ENCODE results near the gene PRSS53. TPM values are rescaled to one million over a fixed set of nuclear protein-coding genes. Genes with fewer than 3 reads are reported as not detected.

Gene PRSS53
- total RNA-seq, 1 donor from 2014 or later = 4.8 TPM

DNA sequence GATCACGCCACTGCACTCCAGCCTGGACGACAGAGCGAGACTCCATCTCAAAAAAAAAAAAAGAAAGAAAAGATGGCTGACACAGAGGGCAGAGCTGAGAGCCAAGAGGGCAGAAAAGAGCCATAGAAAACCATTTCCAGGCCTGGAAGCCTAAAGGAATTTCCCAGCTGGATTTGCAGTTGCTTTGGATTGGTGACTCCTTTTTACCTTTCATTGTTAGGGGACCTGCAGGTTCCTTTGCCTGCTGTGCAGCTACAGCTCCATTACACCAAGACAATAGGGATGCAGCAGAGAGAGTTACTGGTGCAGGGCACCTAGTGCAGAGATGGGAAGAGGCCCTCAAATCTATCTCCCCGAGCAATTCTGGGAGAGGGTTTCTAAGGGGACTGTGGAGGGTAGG, 33.1 kb downstream of the PRSS53 start:
- DNase-seq (ENCODE audit: extremely low read depth, low read depth, low spot score) = no peak

DNA sequence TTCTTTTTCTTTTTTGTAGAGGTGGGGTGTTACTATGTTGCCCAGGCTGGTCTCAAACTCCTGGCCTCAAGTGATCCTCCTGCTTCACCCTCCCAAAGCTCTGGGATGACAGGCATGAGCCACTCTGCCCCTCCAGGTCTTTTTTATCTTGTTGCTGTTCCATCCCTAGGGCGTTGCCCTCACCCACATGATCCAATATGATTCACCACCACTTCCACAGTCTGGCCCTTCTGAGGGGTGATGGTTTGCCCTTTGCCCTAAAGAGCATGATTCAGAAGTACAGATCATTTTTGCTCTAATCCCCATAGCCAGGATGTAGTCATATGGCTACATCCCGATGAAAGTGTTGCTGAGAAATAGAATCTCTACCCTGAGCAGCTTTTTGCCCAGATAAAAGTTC, 36.6 kb downstream of the PRSS53 start:
- no peak for DNase-seq (ENCODE audit: extremely low read depth, low read depth, low spot score)

DNA sequence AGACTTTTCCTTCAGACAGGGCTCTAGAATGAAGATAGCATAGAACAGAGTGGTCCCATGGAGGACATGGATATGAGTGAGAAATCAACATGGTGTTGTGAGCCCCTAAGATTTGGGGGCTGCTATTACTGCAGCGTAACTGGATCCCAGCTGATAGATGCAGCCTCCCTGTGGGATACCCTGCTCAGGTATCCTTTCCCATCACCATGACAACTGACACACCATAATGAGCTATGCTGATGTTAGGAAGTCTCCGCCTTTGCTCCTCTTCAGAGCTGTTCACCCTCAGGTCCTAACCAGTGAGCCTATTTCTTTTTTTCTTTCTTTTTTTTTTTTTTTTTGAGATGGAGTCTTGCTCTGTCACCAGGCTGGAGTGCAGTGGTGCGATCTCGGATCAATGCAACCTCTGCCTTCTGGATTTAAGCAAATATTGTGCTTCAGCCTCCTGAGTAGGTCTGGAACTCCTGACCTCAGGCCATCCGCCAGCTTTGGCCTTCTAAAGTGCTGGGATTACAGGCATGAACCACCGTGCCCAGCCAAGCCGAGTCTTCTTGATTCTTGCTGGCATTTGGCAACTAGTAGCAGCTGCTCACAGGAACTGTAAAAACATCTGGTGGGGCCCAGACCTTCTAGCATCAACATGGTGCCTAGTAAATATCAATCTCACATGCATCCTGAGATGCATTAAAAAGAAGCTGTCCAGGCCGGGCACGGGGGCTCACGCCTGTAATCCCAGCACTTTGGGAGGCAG, 38.3 kb downstream of the PRSS53 start:
- DNase-seq (ENCODE audit: extremely low read depth, low read depth, low spot score) = no peak

DNA sequence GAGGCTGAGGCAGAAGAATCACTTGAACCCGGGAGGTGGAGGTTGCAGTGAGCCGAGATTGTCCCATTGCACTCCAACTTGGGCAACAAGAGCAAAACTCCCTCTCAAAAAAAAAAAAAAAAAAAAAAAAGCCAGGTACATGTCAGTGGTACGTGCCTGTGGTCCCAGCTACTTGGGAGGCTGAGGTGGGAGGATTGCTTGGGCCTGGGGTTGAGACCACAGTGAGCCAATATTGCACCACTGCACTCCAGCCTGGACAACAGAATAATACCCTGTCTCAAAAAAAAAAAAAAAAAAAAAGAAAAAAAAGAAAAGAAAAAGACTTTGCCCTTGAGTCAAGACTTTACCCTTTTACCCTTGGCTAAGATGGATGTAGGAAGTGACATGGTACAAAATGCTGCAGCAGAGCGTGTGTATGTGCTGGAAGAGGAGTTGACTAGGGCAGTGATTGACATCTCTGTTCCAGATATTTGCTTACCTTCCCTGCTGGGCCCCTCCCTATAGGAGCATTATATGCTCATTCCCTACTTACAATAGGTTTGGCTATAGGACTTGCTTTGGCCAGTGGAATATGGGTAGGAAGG, 44.8 kb downstream of the PRSS53 start:
- no peak for DNase-seq (ENCODE audit: extremely low read depth, low read depth, low spot score)

DNA sequence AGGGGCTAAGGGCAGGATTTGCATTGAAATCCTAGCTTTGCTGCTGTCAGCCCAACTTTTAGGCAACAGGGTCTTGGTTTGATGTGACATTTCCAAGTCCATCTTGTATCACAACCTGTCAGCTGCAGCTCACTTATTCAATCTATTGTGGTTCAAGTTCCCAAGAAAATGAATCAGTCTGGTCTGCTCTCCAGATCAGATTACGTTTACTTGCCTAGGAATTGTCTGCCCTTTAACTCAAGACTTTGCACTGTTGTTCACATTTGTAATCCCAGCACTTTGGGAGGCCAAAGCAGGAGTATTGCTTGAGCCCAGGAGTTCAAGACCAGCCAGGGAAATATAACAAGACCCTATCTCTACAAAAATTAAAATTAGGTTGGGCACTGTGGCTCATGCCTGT, 45.4 kb downstream of the PRSS53 start:
- no peak for DNase-seq (ENCODE audit: extremely low read depth, low read depth, low spot score)

DNA sequence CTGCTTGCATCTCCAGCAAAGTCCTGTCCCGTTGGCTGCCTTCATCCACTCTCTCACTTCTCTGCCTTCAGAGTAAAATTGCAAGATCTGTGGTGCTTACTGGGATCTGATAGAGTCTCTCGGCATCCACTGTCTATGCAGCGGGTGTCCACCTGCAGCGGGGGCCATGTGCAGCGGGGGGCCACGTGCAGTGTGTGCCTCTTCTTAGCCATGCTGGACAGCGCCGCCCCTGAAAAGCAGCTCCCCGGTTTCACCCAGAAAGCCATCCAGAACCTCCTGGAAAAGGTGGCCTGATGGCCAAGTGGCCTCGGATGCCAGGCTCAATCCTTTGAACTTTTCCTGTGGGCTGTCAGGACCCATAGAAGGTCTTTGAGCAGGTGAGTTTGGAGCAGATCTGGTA, 45.9 kb downstream of the PRSS53 start:
- DNase-seq (ENCODE audit: extremely low read depth, low read depth, low spot score) = no peak

DNA sequence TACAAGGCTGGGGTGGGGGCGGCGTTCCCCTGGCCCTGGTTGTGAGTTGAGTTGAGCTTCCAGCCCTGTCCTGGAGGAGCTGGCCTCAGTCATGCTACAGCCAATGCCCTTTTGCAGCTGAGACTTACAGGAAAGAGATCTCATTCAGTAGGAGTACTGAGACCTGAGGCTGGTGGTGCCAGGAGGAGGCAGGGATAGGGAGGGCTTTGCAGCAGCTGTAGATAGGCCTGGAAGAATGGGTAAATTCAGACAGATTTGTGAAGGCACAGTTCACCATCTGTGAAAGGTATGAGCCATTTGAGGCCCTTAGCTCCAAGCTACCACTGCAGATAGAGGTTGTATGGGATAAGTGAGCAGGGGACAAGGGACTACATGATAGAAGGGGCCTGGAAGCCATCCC, 49.8 kb downstream of the PRSS53 start:
- no peak for DNase-seq (ENCODE audit: extremely low read depth, low read depth, low spot score)

DNA sequence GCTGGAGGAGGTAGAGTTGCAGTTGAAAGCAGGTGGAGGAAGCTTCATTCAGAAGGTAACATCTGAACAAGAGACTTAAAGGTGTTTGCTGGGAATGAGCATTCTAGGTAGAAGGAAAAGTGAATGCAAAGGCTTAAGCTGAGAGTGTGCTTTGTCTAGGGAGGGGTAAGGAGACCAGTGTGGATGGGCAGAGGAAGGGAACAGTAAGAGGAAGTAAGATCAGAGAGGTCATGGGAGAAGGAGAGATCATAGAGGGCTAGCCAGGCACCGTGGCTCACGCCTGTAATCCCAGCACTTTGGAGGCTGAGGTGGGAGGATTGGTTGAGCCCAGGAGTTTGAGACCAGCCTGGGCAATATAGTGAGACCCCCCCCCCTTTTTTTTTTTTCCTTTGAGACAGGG, 52.1 kb downstream of the PRSS53 start:
- DNase-seq (ENCODE audit: extremely low read depth, low read depth, low spot score) = no peak

DNA sequence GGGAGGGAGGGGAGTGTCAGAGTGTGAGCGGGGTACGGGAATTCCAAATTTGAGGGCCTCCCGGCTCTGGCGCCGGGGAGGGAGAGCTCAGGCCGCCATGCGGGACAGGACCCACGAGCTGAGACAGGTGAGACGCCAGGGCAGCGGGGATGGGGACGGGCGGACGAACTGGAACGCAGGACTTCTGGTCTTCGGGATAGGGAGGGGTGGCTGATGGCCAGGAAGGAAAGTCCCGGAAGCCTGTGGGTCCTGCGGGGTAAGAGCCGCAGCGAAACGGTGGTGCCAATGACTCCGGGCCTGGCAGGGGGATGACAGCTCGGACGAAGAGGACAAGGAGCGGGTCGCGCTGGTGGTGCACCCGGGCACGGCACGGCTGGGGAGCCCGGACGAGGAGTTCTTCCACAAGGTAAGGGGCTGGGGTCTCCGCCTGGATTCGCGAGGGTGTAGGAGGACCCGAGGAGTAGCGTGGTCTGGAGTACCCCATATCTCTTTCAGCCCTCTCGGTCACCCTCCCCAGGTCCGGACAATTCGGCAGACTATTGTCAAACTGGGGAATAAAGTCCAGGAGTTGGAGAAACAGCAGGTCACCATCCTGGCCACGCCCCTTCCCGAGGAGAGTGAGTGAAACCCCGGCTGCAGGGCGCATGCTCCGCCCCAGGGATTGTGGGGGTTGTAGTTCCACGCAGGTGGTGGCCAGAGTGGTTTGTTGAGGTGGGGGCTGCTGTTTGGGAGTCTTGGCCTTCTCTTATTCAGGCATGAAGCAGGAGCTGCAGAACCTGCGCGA, 54.8 kb downstream of the PRSS53 start:
- no peak for DNase-seq (ENCODE audit: extremely low read depth, low read depth, low spot score)

Other genes starting within 250 kb of the PRSS53 start
- 44.5 and 54.5 TPM in 2 replicates for gene BCL7C, start 194.9 kb downstream of the PRSS53 start, total RNA-seq
- 0.19 and 0.53 TPM in 2 replicates for gene CTF1, start 192.3 kb downstream of the PRSS53 start, total RNA-seq
- gene FBXL19, start 165.4 kb downstream of the PRSS53 start, total RNA-seq = 29.5 and 29.9 TPM in 2 replicates
- 40.0 and 47.3 TPM in 2 replicates for gene ORAI3, start 139.9 kb downstream of the PRSS53 start, total RNA-seq
- gene SETD1A, start 131.2 kb downstream of the PRSS53 start, total RNA-seq = 12.5 and 24.6 TPM in 2 replicates
- gene HSD3B7, start 103.7 kb downstream of the PRSS53 start, total RNA-seq = 7.8 and 12.7 TPM in 2 replicates
- gene STX1B, start 78.3 kb downstream of the PRSS53 start, total RNA-seq = 0.41 and 2.6 TPM in 2 replicates
- 36.4 and 44.7 TPM in 2 replicates for gene STX4, start 55.4 kb downstream of the PRSS53 start, total RNA-seq
- 13.8 and 16.3 TPM in 2 replicates for gene ZNF668, start 14.7 kb downstream of the PRSS53 start, total RNA-seq
- gene ZNF646, start 14.5 kb downstream of the PRSS53 start, total RNA-seq = 17.6 and 22.1 TPM in 2 replicates
- 162 and 167 TPM in 2 replicates for gene VKORC1, start 5.9 kb upstream of the PRSS53 start, total RNA-seq
- 67.5 and 73.5 TPM in 2 replicates for gene BCKDK, start 19.4 kb upstream of the PRSS53 start, total RNA-seq
- gene KAT8, start 28.7 kb upstream of the PRSS53 start, total RNA-seq = 29.1 and 32.6 TPM in 2 replicates
- gene PRSS8, start 46.8 kb upstream of the PRSS53 start, total RNA-seq = 0.12 and 1.5 TPM in 2 replicates
- gene PRSS36, start 61.1 kb upstream of the PRSS53 start, total RNA-seq = 0.10 TPM in 1 of 2 replicates, not detected in the other
- gene FUS, start 91.2 kb upstream of the PRSS53 start, total RNA-seq = 66.1 and 107 TPM in 2 replicates
- 32.2 and 33.1 TPM in 2 replicates for gene PYCARD, start 113.8 kb upstream of the PRSS53 start, total RNA-seq
- gene TRIM72, start 125.2 kb upstream of the PRSS53 start, total RNA-seq = not detected in 2 replicates
- gene PYDC1, start 128.2 kb upstream of the PRSS53 start, total RNA-seq = not detected in 2 replicates
- 0.10 and 0.12 TPM in 2 replicates for gene ITGAM, start 171.0 kb upstream of the PRSS53 start, total RNA-seq

All from glomerular endothelial cell (primary cell).